PC-3 (cell line): Measurements from ENCODE around the gene MYO3A. TPM values are rescaled to one million over a fixed set of nuclear protein-coding genes. Genes with fewer than 3 reads are reported as not detected.

ENCODE experiments used
- ATAC-seq: fragments of 200-7000 bp; cut with Tn5 transposase; 2 replicates; pipeline ENCODE4 v1.9.1; 2020; ENCODE audit warnings: mild to moderate bottlenecking, moderate library complexity
- BruUV-seq: library from RNA; stranded (reverse); fragments of 400-500 nt; replicated peaks from 2 replicates; lab custom pipeline; 2021; lab: Mats Ljungman, UMichigan
- CTCF ChIA-PET: fragments of 300-600 bp; sonication (Branson Sonifier 250); formaldehyde crosslinking; loops from one replicate; lab custom pipeline; 2022; ENCODE audit warnings: antibody characterized with exemption; lab: Charles Lee
- POLR2A ChIA-PET: fragments of 300-600 bp; sonication (Branson Sonifier 250); formaldehyde crosslinking; loops from one replicate; lab custom pipeline; 2022; ENCODE audit warnings: antibody characterized with exemption; ENCODE audit not compliant: unreplicated experiment; lab: Charles Lee
- DNase-seq: peaks from one replicate; pipeline ENCODE4 v3.0.0-alpha.2; 2015
- H2AFZ ChIP-seq: fragments of 300-600 bp; sonication (generic); 2 replicates; pipeline ENCODE4 v1.6.0; 2016; ENCODE audit warnings: antibody characterized with exemption, low read length
- H3F3A ChIP-seq: fragments of 300-600 bp; sonication (generic); one replicate; pipeline ENCODE4 v1.6.0; 2017; ENCODE audit warnings: antibody characterized with exemption, low read length, control low read depth, mild to moderate bottlenecking; ENCODE audit not compliant: unreplicated experiment
- H3K27ac ChIP-seq: fragments of 300-600 bp; sonication (generic); 2 replicates; pipeline ENCODE4 v1.5.1; 2016; ENCODE audit warnings: mild to moderate bottlenecking, low read length
- H3K27me3 ChIP-seq: fragments of 300-600 bp; sonication (generic); 2 replicates; pipeline ENCODE4 v1.6.1; 2016; ENCODE audit warnings: low read length, mixed read lengths
- H3K36me3 ChIP-seq: fragments of 300-600 bp; sonication (generic); 2 replicates; pipeline ENCODE4 v1.6.1; 2016; ENCODE audit warnings: low read depth, mixed run types, low read length, mixed read lengths
- H3K4me1 ChIP-seq: fragments of 300-600 bp; sonication (generic); 2 replicates; pipeline ENCODE4 v1.5.1; 2016; ENCODE audit warnings: low read length; ENCODE audit not compliant: insufficient read depth
- H3K4me2 ChIP-seq: fragments of 300-600 bp; sonication (generic); 2 replicates; pipeline ENCODE4 v1.6.0; 2016; ENCODE audit warnings: low read length
- H3K4me3 ChIP-seq: fragments of 300-600 bp; sonication (generic); 2 replicates; pipeline ENCODE4 v1.5.1; 2016; ENCODE audit warnings: mild to moderate bottlenecking, low read length, mixed read lengths
- H3K79me2 ChIP-seq: fragments of 300-600 bp; sonication (generic); 2 replicates; pipeline ENCODE4 v1.6.1; 2017; ENCODE audit warnings: low read length, mixed read lengths
- H3K9ac ChIP-seq: fragments of 300-600 bp; sonication (generic); 2 replicates; pipeline ENCODE4 v1.6.0; 2016; ENCODE audit warnings: mild to moderate bottlenecking, low read length
- H3K9me2 ChIP-seq: fragments of 300-600 bp; sonication (generic); replicated peaks from 2 replicates; pipeline ENCODE4 v1.6.1; 2016; ENCODE audit warnings: mixed run types, low read length, mixed read lengths
- H3K9me3 ChIP-seq: fragments of 300-600 bp; sonication (generic); 2 replicates; pipeline ENCODE4 v1.6.1; 2016; ENCODE audit warnings: low read length, mixed read lengths
- H4K20me1 ChIP-seq: fragments of 300-600 bp; sonication (generic); 2 replicates; pipeline ENCODE4 v1.6.1; 2016; ENCODE audit warnings: low read length, mixed read lengths
- EZH2 ChIP-seq: fragments of 300-600 bp; sonication (generic); IDR thresholded peaks from one replicate; pipeline ENCODE4 v1.6.1; 2017; ENCODE audit warnings: antibody characterized with exemption, mild to moderate bottlenecking, low read length; ENCODE audit not compliant: unreplicated experiment
- EZH2phosphoT487 ChIP-seq: fragments of 300-600 bp; sonication (generic); IDR thresholded peaks from 2 replicates; pipeline ENCODE4 v1.6.1; 2018; ENCODE audit warnings: mild to moderate bottlenecking, antibody characterized with exemption, low read length, borderline replicate concordance
- intact Hi-C: fragments of 100-400 bp; cut with micrococcal nuclease; formaldehyde crosslinking; loops from 2 replicates; pipeline ENCODE4 v1.9.0; 2023
- total RNA-seq: library from RNA; depleted of rRNA; stranded (reverse); fragments of >200 nt; gene quantifications from 2 replicates; pipeline ENCODE4 v1.2.3, GENCODE V29; 2014
- TF ChIP-seq, protein P1 (sequence below): fragments of 300-600 bp; sonication (generic); conservative IDR thresholded peaks from 2 replicates; pipeline ENCODE4 v1.5.1; 2017; ENCODE audit warnings: antibody characterized with exemption, low read depth, mild to moderate bottlenecking, low read length

The MYO3A gene
- total RNA-seq, 1 experiment from 2014 or later, result not detected

DNA sequence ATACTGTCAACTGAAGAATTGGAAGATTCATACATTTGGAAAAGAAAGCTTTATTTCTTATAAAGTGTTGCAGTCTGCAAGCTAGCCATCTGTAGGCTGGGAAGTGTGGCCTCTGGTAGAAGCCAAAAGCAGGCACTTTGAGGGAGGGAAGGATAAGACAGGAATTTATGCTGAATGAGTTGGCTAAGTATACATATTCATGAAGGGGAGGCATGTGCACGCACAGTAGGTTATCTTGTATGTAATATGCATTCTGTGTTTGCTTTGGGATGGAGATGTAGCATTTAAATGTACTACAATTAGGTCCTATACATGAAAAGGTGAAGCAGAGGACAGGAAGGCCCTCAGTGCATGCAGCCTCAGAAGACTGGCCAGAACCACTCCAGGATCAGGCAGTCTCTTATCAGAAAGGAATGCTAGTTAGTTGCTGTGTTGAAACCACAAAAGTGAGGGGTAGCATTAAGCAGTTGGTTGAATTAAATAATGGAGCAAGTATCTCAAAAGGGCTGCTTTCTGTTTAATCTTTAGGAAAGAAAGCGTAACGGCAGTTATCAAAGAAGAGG, 40.9 kb downstream of the MYO3A start:
- no peaks in the 10 kb centered on the region for H3K36me3 ChIP-seq
- H3K9me2 ChIP-seq, result no peaks in the 10 kb centered on the region
- H2AFZ ChIP-seq, result no peak overlapping the region
- intact Hi-C loops, result no loop called here
- H3K4me3 ChIP-seq, result no peak overlapping the region
- H3K9ac ChIP-seq, result no peak overlapping the region
- BruUV-seq, result no TSS peak
- DNase-seq (no peak), ATAC-seq (no peak)
- H3F3A ChIP-seq, result no peaks in the 10 kb centered on the region
- H3K4me2 ChIP-seq, result no peak overlapping the region
- H3K27ac ChIP-seq, result no peak overlapping the region
- TF ChIP-seq, protein P1, sequence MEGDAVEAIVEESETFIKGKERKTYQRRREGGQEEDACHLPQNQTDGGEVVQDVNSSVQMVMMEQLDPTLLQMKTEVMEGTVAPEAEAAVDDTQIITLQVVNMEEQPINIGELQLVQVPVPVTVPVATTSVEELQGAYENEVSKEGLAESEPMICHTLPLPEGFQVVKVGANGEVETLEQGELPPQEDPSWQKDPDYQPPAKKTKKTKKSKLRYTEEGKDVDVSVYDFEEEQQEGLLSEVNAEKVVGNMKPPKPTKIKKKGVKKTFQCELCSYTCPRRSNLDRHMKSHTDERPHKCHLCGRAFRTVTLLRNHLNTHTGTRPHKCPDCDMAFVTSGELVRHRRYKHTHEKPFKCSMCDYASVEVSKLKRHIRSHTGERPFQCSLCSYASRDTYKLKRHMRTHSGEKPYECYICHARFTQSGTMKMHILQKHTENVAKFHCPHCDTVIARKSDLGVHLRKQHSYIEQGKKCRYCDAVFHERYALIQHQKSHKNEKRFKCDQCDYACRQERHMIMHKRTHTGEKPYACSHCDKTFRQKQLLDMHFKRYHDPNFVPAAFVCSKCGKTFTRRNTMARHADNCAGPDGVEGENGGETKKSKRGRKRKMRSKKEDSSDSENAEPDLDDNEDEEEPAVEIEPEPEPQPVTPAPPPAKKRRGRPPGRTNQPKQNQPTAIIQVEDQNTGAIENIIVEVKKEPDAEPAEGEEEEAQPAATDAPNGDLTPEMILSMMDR, result no peak
- no peak for TF ChIP-seq EZH2phosphoT487
- no peak for TF ChIP-seq EZH2
- ChIA-PET CTCF (no interaction called here), POLR2A (no interaction called here)
- H3K79me2 ChIP-seq, result no peaks in the 10 kb centered on the region
- H3K9me3 ChIP-seq, result no peaks in the 10 kb centered on the region
- H4K20me1 ChIP-seq, result no peaks in the 10 kb centered on the region
- no peaks in the 10 kb centered on the region for H3K27me3 ChIP-seq
- H3K4me1 ChIP-seq, result no peaks in the 10 kb centered on the region

- H2AFZ ChIP-seq, result no peak overlapping the region
- DNase-seq (no peak), ATAC-seq (no peak)
- H3K4me3 ChIP-seq, result no peak overlapping the region
- H3K9me2 ChIP-seq, result no peaks in the 10 kb centered on the region
- H3K27ac ChIP-seq, result no peak overlapping the region
- TF ChIP-seq, protein P1, result no peak
- TF ChIP-seq EZH2 (no peak), EZH2phosphoT487 (no peak)
- no peaks in the 10 kb centered on the region for H4K20me1 ChIP-seq
- no peak overlapping the region for H3K4me2 ChIP-seq
- BruUV-seq, result no TSS peak
- CTCF ChIA-PET, result no interaction called here
- H3K9ac ChIP-seq, result no peak overlapping the region
- H3K4me1 ChIP-seq, result no peaks in the 10 kb centered on the region
- intact Hi-C loops, result no loop called here
- no peaks in the 10 kb centered on the region for H3K79me2 ChIP-seq
- no peaks in the 10 kb centered on the region for H3K9me3 ChIP-seq
- no peaks in the 10 kb centered on the region for H3K27me3 ChIP-seq
- H3F3A ChIP-seq, result no peaks in the 10 kb centered on the region
- H3K36me3 ChIP-seq, result no peaks in the 10 kb centered on the region
- POLR2A ChIA-PET, result no interaction called here
These were observed 44.7 kb downstream of the MYO3A start for GRCh38 chr10:25978771-25979170.

DNA sequence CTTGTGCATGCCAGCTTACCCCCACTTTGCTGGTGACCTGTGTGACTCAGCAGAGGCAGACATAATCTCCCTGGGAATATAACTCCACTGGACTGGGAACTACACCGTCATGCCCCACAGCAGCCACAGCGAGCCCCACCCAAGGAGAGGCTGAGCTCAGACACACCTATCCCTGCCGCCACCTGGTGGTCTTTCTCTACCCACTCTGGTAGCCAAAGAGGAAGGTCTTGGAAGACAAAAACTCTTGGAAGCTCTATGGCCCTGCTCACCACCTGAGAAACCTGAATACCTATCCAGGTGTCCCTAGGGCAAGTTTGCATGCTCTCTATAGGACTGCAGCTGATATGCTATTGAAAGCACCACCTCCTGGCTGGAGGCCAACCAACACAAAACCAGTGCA, 48.1 kb downstream of the MYO3A start:
- Histone ChIP-seq H3K36me3 (no peaks in the 10 kb centered on the region), H3F3A (no peaks in the 10 kb centered on the region), H3K4me3 (no peak overlapping the region), H3K27me3 (no peaks in the 10 kb centered on the region), H3K9me2 (no peaks in the 10 kb centered on the region), H3K4me1 (no peaks in the 10 kb centered on the region), H3K9ac (no peak overlapping the region), H3K9me3 (no peaks in the 10 kb centered on the region), H4K20me1 (no peaks in the 10 kb centered on the region), H3K27ac (no peak overlapping the region), H2AFZ (no peak overlapping the region), H3K4me2 (no peak overlapping the region), H3K79me2 (no peaks in the 10 kb centered on the region)
- ChIA-PET POLR2A (no interaction called here), CTCF (no interaction called here)
- no peak for TF ChIP-seq EZH2phosphoT487
- BruUV-seq, result no TSS peak
- ATAC-seq, result no peak
- DNase-seq, result no peak
- intact Hi-C loops, result no loop called here
